ENCODE measurements around the gene TSGA10IP.

TSGA10IP gene

GRCh38 chr11:65918211-65919140, 26.8 kb upstream of the TSGA10IP start, which contains the start of gene C11orf68:
Gene C11orf68 (minus strand): TSS chr11:65919062. CDS start chr11:65919031, 31 bp downstream.
- DNase-seq = peak; percentile 59

DNA sequence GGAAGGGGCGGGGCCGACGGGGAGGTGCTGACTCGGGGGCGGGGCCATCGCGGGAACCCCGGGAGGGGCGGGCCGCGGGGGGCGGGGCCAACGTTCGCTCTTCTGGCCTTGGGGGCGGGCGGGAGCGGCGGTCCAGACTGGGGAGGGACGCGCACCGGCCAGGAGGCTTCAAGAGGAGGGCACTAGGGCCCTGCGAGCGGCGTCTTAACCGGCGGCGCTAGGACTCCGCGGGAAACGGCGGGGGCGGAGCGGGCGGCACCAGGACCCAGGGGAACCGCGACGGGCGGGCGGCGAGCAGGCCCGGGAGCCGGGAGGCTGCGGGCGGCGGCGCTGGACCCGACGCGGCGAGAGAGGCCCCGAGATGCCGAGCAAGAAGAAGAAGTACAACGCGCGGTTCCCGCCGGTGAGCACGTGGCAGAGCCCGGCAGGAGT, 26.1 kb upstream of the TSGA10IP start, which contains the start of gene DRAP1:
Gene DRAP1 (plus strand): TSS at position 286 of the 432 bp plus-strand sequence. CDS start 76 bp downstream, at position 362.
- DNase-seq = peak; percentile 97

GRCh38 chr11:65919573-65920371, 25.5 kb upstream of the TSGA10IP start:
- peak; percentile 29 for DNase-seq

DNA sequence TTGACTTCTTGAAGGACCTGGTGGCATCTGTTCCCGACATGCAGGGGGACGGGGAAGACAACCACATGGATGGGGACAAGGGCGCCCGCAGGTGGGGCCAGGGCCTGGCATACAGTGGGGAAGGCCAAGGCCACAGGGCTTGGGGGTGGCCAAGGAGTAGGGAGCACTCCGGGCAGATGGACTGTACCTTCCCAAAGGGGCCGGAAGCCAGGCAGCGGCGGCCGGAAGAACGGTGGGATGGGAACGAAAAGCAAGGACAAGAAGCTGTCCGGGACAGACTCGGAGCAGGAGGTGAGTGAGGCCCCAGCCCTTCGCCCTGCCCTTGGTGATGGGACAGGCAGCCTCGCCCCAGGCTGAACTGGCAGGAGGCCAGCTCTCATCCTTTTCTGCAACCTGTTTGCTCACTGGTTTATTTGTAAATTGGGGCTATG, 24.9 kb upstream of the TSGA10IP start:
- peak; percentile 46 for DNase-seq

GRCh38 chr11:65921033-65921555, 24.2 kb upstream of the TSGA10IP start:
- DNase-seq = no peak

DNA sequence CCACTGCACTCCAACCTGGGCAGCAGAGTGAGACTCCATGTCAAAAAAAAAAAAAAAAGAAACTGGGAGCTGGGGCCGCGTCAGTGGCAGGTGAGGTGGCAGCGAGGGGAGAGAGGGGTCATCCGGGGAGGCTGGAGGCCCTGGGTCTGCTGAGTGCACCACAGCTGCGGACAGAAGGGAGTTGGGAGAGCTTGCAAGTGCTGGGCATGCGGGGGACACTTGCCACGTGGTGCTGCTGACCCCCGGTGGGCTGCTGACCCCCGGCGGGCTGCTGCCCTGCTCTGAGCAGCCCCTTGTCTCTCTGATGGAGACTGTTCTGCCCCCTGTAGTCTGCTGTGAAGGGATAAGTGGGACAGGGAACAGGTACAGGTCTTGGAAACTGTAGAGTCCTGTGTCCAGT, 23.4 kb upstream of the TSGA10IP start:
- DNase-seq = no peak

DNA sequence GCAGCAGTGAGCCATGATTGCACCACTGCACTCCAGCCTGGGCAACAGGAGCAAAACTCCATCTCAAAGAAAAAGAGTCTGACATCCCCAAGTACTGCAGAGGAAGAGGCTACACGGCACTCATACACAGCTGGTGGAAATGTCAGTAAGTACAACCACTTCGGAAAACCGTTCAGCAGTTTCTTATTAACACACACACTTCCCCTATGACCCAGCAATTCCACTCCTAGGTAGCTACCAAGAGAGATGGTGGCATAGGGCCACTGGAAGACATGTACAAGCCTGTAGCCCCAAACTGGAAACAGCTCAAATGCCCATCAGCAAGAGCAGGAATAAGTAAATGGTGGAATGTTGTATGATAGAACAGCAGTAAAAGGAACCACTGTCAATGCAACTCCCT, 22.7 kb upstream of the TSGA10IP start:
- DNase-seq = no peak

- DNase-seq = no peak
Measured at GRCh38 chr11:65925397-65925796, 19.9 kb upstream of the TSGA10IP start.

DNA sequence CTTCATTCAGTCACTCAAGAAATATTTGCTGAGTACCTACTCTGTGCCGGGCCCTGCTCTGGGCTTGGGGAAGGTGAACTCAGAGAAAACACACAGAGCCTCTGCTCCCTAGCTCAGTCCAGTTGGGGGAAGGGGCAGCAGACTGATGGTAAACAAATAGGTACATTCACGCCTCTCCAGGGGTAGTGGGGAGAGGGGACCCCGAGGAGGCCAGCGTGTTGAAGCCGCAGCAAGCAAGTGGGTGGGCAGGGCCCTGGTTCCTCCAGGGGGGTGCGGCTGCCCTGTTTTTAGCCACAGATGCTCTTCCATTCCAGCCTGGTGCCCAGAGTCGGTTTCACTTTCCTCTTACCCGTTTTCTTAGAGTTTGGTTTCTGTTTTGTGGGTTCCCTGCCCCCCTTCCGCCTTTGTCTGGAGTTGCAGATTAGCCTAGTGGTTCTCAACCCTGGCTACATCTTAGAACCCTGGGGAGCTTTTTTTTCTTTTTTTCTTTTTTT, 17.3 kb upstream of the TSGA10IP start:
- DNase-seq = peak; percentile 95

- DNase-seq = peak; percentile 73
Measured at GRCh38 chr11:65928667-65929066, 16.6 kb upstream of the TSGA10IP start.

DNA sequence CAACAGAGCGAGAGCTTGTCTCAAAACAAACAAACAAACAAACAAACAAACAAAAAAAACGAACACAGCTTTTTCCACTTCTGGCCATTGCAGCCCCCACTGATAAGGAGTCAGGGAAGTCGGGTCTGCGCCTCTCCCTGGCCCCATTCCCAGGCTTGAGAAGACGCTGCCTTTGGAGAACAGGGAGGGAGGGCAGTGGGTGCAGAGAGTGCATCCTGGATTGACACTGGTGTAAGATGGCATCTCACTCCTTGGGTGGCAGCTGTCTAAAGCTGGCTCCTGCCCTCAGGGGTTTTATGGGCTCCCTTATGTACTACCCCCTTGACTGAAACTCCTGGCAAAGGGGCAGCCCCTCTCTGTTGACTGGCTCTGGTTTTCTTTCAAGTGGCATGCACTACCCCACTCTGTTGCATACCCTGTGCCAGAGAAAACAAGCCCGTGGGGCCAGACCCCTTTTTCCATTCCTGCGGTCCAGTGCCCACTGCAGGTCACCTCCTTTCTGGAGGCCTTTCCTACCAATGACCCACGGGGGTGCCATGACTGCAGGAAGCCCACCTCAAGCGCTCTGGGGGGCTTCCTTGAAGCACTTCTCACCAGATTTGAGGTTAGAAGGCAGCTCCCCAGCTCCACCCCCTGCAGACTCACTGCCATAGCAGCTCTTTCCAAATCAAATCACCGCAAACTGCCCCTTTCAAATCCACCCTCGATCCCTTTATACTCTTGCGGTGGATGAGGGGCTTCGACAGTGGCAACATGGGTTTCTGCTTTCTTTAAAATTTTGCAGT, 13.3 kb upstream of the TSGA10IP start:
- DNase-seq = no peak

DNA sequence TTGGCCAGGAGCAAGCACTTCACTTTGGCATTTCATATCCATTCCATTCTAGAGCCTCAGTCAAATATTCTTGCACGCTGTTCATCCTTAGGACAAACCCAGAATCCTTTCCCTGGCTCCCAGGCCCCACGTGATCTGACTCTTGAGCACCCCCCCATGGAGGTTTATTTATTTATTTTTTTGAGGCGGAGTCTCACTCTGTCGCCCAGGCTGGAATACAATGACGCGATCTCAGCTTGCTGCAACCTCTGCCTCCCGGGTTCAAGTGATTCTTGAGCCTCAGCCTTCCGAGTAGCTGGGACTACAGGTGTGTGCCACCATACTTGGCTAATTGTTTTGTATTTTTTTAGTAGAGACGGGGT, 12.7 kb upstream of the TSGA10IP start:
- peak; percentile 56 for DNase-seq

- DNase-seq = peak; percentile 98
Measured at GRCh38 chr11:65934014-65934413, 11.3 kb upstream of the TSGA10IP start.

DNA sequence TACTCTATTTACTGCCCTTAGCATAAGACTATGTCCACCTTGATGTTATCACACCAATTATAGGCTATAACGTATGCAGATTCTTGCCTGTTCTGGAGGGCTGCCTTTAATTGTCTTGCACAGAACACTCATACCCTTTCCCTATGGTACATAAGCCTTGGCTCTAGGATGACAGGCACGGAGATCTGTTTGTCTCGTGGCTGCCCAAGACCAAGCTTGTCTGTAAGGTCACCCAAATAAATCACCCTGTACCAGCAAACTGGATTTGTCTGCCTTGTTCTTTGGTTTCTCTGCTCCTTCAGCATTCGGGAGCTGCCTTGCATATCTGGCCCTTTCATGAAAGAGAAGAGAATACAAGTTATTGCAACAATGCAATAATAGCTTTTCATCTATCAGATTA, 7.5 kb upstream of the TSGA10IP start:
- DNase-seq = no peak

- no peak for DNase-seq
Measured at GRCh38 chr11:65941720-65942310, 3.5 kb upstream of the TSGA10IP start.

DNA sequence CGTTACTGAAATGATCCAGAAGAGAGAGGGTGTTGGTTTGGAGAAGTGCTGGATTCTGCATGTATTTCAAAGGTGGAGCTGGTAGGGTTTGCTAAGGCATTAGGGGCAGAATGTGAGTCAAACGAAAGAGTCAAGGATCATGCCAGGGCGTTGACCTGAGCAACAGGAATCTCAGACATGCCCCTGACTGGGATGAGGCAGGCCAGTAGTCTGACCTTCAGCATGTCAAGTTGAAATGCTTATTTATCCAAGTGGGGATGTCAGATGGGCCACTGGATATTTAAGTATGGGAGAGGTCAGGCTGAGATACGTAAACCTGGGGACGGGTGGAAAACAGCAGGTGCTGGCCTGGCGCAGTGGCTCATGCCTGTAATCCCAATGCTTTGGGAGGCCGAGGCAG, 2.7 kb upstream of the TSGA10IP start:
- no peak for DNase-seq

DNA sequence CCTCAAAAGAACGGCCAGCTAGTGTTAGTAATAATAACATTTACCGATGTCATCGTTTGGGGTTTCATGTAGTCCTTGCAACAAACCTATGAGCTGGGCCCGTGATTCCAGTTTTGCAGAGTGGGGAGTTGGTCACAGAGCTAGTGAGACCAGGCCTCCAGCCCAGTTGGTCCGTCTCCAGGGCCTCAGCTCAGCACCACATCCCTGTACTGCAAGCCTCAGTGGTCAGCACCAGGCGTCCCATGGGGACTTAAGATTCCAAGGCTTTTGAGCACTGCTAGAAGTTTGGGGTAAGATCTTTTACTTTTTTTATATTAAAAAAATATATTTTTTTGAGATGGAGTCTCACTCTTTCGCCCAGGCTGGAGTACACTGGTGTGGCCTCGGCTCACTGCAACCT, 1.1 kb upstream of the TSGA10IP start:
- DNase-seq = no peak

GRCh38 chr11:65944767-65945166, 513 bp upstream of the TSGA10IP start:
- no peak for DNase-seq

DNA sequence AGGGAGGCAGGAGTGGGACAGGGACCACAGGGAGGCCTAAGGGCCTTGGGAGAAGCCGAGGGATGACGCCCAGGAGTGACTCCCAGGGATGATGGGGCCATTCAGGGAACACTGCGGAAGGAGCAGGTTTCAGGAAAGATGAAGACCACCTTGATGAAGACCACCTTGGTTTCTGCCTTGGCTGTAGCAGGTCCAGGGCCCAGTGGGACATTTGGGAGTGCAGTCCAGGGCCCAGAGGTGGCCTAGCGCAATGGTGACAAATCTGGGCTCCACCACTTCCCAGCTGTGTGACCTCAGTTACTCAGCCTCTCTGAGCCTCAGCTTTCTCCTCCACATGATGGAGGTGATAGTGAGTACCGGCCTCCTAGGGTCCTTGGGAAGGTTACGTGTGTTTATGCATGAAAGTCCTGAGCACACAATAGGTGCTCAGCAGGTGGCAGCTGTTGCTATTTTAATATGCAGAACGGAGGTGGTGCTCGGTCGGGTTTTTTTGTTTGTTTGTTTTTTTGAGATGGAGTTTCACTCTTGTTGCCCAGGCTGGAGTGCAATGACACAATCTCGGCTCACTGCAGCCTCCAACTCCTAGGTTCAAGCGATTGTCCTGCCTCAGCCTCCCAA, 770 bp downstream of the TSGA10IP start:
- DNase-seq = no peak

DNA sequence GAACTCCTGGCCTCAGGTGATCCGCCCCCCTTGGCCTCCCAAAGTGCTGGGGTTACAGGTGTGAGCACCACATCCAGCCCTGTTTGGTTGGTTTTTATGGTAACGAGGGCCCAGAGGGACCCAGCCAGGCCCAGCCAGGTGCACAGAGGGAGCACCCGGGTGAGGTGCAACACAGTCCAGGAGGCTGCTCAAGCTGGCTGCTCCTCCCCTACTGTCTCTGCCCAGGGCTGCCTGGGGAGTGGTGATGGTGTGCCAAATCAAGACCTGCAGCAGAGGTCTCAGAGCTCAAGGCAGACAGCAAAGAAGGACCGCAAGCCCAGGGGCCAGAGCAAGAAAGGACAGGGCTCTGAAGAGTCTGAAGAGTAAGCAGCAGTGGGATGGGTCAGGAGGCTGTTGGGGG, 1.4 kb downstream of the TSGA10IP start:
- DNase-seq = no peak

DNA sequence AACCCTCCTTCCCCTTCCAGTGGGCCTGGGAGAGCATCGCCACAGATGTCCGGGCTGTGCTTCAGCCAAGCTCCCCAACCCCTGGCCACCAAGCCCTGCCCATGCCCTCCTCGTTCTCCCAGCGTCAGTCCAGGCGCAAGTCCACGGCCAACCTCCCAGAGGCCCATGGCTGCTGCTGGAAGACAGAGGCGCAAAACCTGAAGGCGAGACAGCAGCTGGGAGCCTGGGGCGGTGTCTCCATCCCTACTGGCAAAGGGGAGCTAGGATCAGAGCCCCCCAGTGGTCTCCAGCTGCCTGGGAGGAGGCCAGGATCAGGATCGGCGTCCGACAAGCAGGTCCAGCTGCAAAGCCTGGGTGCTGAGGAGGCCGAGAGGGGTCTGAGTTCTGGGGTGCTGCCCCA, 1.9 kb downstream of the TSGA10IP start:
- DNase-seq = no peak
